HCT116 (cell line): ENCODE measurements around the gene DOCK1. TPM values are rescaled to one million over a fixed set of nuclear protein-coding genes. Genes with fewer than 3 reads are reported as not detected.

Experiments
- ATAC-seq: fragments of 200-7000 bp; cut with Tn5 transposase; 2 replicates; pipeline ENCODE4 v1.9.1; 2020; ENCODE audit warnings: mild to moderate bottlenecking, moderate library complexity
- BruUV-seq: library from RNA; stranded (reverse); fragments of 400-500 nt; replicated peaks from 2 replicates; lab custom pipeline; 2021; lab: Mats Ljungman, UMichigan
- CTCF ChIA-PET: fragments of 300-600 bp; sonication (Branson Sonifier 250); formaldehyde crosslinking; loops from one replicate; lab custom pipeline; 2021; ENCODE audit warnings: antibody characterized with exemption; lab: Charles Lee
- POLR2A ChIA-PET: fragments of 300-600, 350-600 bp; sonication (Branson Sonifier 250); formaldehyde crosslinking; loops from one replicate; lab custom pipeline; 2021; ENCODE audit warnings: antibody characterized with exemption; lab: Charles Lee
- RAD21 ChIA-PET, 2 experiments: fragments of 300-600 bp; sonication (Branson Sonifier 250); formaldehyde crosslinking; loops; one replicate each; lab custom pipeline; 2023; ENCODE audit warnings: low total read pairs in 2 of 2; ENCODE audit not compliant: uncharacterized antibody in 2 of 2, unreplicated experiment in 2 of 2, low non-redundant PET in 1 of 2; lab: Charles Lee
- DNase-seq: peaks from one replicate; pipeline ENCODE4 v3.0.0-alpha.2; 2010; ENCODE audit warnings: low read depth, low spot score
- H2AFZ ChIP-seq: fragments of 200-600 bp; shearing (Covaris generic), sonication (generic); 2 replicates; pipeline ENCODE4 v1.6.1; 2017; ENCODE audit warnings: low read depth, mixed run types, mixed read lengths, antibody characterized with exemption, low read length; ENCODE audit not compliant: poor library complexity, severe bottlenecking
- H3K27ac ChIP-seq: 2 replicates; pipeline ENCODE4 v1.5.1; 2012; ENCODE audit warnings: low read depth, low read length
- H3K27me3 ChIP-seq: fragments of 200-600 bp; sonication (generic); 2 replicates; pipeline ENCODE4 v1.6.1; 2016; ENCODE audit warnings: mixed run types, low read length, mixed read lengths; ENCODE audit not compliant: insufficient read depth
- H3K36me3 ChIP-seq, 2 experiments: fragments of 200-500 bp in 1 of 2; fragments of 200-600 bp in 1 of 2; sonication (Bioruptor generic) in 1 of 2; sonication (generic) in 1 of 2; 2 replicates each; pipeline versions ENCODE4 v1.5.1 to v1.6.1; 2014 to 2016; ENCODE audit warnings: low read length in 2 of 2, inconsistent platforms in 1 of 2, mixed read lengths in 1 of 2, mixed run types in 1 of 2; ENCODE audit not compliant: insufficient read depth in 2 of 2, control insufficient read depth in 1 of 2
- H3K4me1 ChIP-seq, 2 experiments: fragments of 200-600 bp in 1 of 2; sonication (generic) in 1 of 2; 2 replicates each; pipeline versions ENCODE4 v1.5.1 to v1.6.1; 2012 to 2017; ENCODE audit warnings: low read length in 2 of 2, inconsistent platforms in 1 of 2, mild to moderate bottlenecking in 1 of 2, mixed read lengths in 1 of 2, mixed run types in 1 of 2, moderate library complexity in 1 of 2; ENCODE audit not compliant: insufficient read depth in 2 of 2, control insufficient read depth in 1 of 2
- H3K4me2 ChIP-seq: fragments of 200-600 bp; sonication (generic); 2 replicates; pipeline ENCODE4 v1.6.1; 2017; ENCODE audit warnings: mixed run types, low read length, mixed read lengths
- H3K4me3 ChIP-seq, 2 experiments: fragments of 200-600 bp in 1 of 2; sonication (generic) in 1 of 2; replicated peaks in 1 of 2; 2 replicates each; pipeline ENCODE4 v1.5.1; 2011 to 2016; ENCODE audit warnings: low read length in 2 of 2, control low read depth in 1 of 2, low read depth in 1 of 2, mild to moderate bottlenecking in 1 of 2, mixed read lengths in 1 of 2, mixed run types in 1 of 2
- H3K79me2 ChIP-seq: fragments of 200-600 bp; sonication (generic); 2 replicates; pipeline ENCODE4 v1.6.1; 2017; ENCODE audit warnings: mild to moderate bottlenecking, mixed run types, low read length, moderate library complexity, mixed read lengths; ENCODE audit not compliant: insufficient read depth
- H3K9ac ChIP-seq: fragments of 200-600 bp; sonication (generic); 2 replicates; pipeline ENCODE4 v1.6.1; 2016; ENCODE audit warnings: low read length, mixed read lengths
- H3K9me2 ChIP-seq: fragments of 200-600 bp; sonication (generic), shearing (Covaris generic); 2 replicates; pipeline ENCODE4 v1.6.1; 2017; ENCODE audit warnings: mixed run types, mild to moderate bottlenecking, moderate library complexity; ENCODE audit not compliant: insufficient read depth
- H3K9me3 ChIP-seq, 2 experiments: fragments of 200-500 bp in 1 of 2; fragments of 200-600 bp in 1 of 2; sonication (Bioruptor generic) in 1 of 2; sonication (generic) in 1 of 2; 2 replicates each; pipeline ENCODE4 v1.6.1; 2014 to 2017; ENCODE audit warnings: low read length in 2 of 2, mixed read lengths in 2 of 2, inconsistent platforms in 1 of 2, low read depth in 1 of 2, mild to moderate bottlenecking in 1 of 2, mixed run types in 1 of 2, moderate library complexity in 1 of 2; ENCODE audit not compliant: control insufficient read depth in 1 of 2, insufficient read depth in 1 of 2
- H4K20me1 ChIP-seq: fragments of 200-600 bp; sonication (generic), shearing (Covaris generic); 2 replicates; pipeline ENCODE4 v1.6.1; 2017; ENCODE audit warnings: mixed run types, mild to moderate bottlenecking, moderate library complexity; ENCODE audit not compliant: insufficient read depth
- CTCF ChIP-seq, 3 experiments: fragments of 200-600 bp in 1 of 3; sonication (generic) in 1 of 3; IDR thresholded peaks in 2 of 3; conservative IDR thresholded peaks in 1 of 3; 2 replicates each; pipeline ENCODE4 v1.5.1; 2012 to 2017; ENCODE audit warnings: low read depth in 2 of 3, low read length in 2 of 3, antibody characterized with exemption in 1 of 3, borderline replicate concordance in 1 of 3, control low read depth in 1 of 3, mild to moderate bottlenecking in 1 of 3, mixed read lengths in 1 of 3, mixed run types in 1 of 3, moderate library complexity in 1 of 3; ENCODE audit not compliant: insufficient read depth in 1 of 3
- JUND ChIP-seq: IDR thresholded peaks from 2 replicates; pipeline ENCODE4 v1.6.1; 2012
- MAX ChIP-seq: IDR thresholded peaks from 2 replicates; pipeline ENCODE4 v1.6.1; 2012
- POLR2A ChIP-seq: IDR thresholded peaks from 2 replicates; pipeline ENCODE4 v1.7.0; 2011; ENCODE audit warnings: borderline replicate concordance; ENCODE audit not compliant: insufficient read depth, insufficient read length; ENCODE audit errors: extremely low read depth
- POLR2AphosphoS5 ChIP-seq: IDR thresholded peaks from 2 replicates; pipeline ENCODE4 v1.6.1; 2011; ENCODE audit warnings: mild to moderate bottlenecking, low read depth, low read length, moderate library complexity
- REST ChIP-seq: IDR thresholded peaks from 2 replicates; pipeline ENCODE4 v1.6.1; 2012; ENCODE audit warnings: low read depth
- SP1 ChIP-seq: IDR thresholded peaks from 2 replicates; pipeline ENCODE4 v1.6.1; 2012; ENCODE audit warnings: low read depth
- TCF7L2 ChIP-seq: IDR thresholded peaks from 2 replicates; pipeline ENCODE4 v1.7.0; 2011; ENCODE audit warnings: borderline replicate concordance, inconsistent platforms; ENCODE audit not compliant: insufficient read depth, insufficient read length; ENCODE audit errors: extremely low read depth
- intact Hi-C: fragments of 100-400 bp; cut with micrococcal nuclease; formaldehyde crosslinking; loops from 2 replicates; pipeline ENCODE4 v1.10.0; 2022
- total RNA-seq: library from RNA; stranded (reverse); gene quantifications from one replicate; pipeline ENCODE4 v1.2.1, GENCODE V29; 2021; ENCODE audit not compliant: unreplicated experiment

DOCK1 gene
- total RNA-seq, 1 experiment from 2014 or later = 46.5 TPM

GRCh38 chr10:127292888-127293287 is 387.7 kb downstream of the DOCK1 start:
- Histone ChIP-seq H3K4me2 (no peak overlapping the region), H3K4me1 (no peaks in the 10 kb centered on the region), H3K9me2 (no peaks in the 10 kb centered on the region), H3K27me3 (no peaks in the 10 kb centered on the region), H3K9ac (no peak overlapping the region), H3K4me3 (no peak overlapping the region), H3K36me3 (no peaks in the 10 kb centered on the region), H3K79me2 (no peaks in the 10 kb centered on the region), H3K9me3 (no peaks in the 10 kb centered on the region), H3K27ac (no peak overlapping the region), H2AFZ (no peak overlapping the region), H4K20me1 (no peaks in the 10 kb centered on the region)
- ChIA-PET RAD21 (no interaction called here), POLR2A (no interaction called here), CTCF (no interaction called here)
- ATAC-seq (no peak), DNase-seq (no peak)
- TF ChIP-seq JUND (no peak), SP1 (no peak), REST (no peak), POLR2A (no peak), POLR2AphosphoS5 (no peak), TCF7L2 (no peak), CTCF (IDR thresholded peaks at IDR 0.05 in 2 of 3, conservative IDR thresholded peaks at IDR 0.05 in 1 of 3; ENCODE audit: borderline replicate concordance in 1 of 3, insufficient read depth in 1 of 3, low read depth in 2 of 3, low read length in 2 of 3) (no peak), MAX (no peak)
- intact Hi-C loops = no loop called here
- BruUV-seq = no TSS peak
